ENCODE measurements around the gene CCDC116. TPM values are rescaled to one million over a fixed set of nuclear protein-coding genes. Genes with fewer than 3 reads are reported as not detected.
A peak's percentile ranks its signal among the peaks of the same experiment; 100 is the strongest.
"Not testable (repeated sequence)": the region's sequence is repeated elsewhere in the genome, so short reads cannot be mapped to it uniquely, and the experiment has no call there.

CCDC116 gene
- total RNA-seq, 1 donor from 2014 or later, result 0.51 TPM

GRCh38 chr22:21617337-21617736 is 15.2 kb upstream of the CCDC116 start:
- H3K27me3 Mint-ChIP-seq; H3K27ac Mint-ChIP-seq; DNase-seq; H3K4me3 Mint-ChIP-seq; intact Hi-C loops (cut with micrococcal nuclease); H3K4me1 Mint-ChIP-seq; H3K9me3 Mint-ChIP-seq: not testable (repeated sequence)
- H3K36me3 Mint-ChIP-seq (ENCODE audit: low read depth), result peaks cover 31% of the 10 kb centered on the region

GRCh38 chr22:21621025-21621424 is 11.5 kb upstream of the CCDC116 start:
- H3K27ac Mint-ChIP-seq, result no peak overlapping the region
- intact Hi-C loops (cut with micrococcal nuclease), result no loop called here
- DNase-seq, result no peak
- H3K4me1 Mint-ChIP-seq, result peaks cover 12% of the 10 kb centered on the region
- H3K4me3 Mint-ChIP-seq, result no peak overlapping the region
- H3K27me3 Mint-ChIP-seq, result no peaks in the 10 kb centered on the region
- H3K9me3 Mint-ChIP-seq, result no peaks in the 10 kb centered on the region
- H3K36me3 Mint-ChIP-seq (ENCODE audit: low read depth), result peaks cover 28% of the 10 kb centered on the region

DNA sequence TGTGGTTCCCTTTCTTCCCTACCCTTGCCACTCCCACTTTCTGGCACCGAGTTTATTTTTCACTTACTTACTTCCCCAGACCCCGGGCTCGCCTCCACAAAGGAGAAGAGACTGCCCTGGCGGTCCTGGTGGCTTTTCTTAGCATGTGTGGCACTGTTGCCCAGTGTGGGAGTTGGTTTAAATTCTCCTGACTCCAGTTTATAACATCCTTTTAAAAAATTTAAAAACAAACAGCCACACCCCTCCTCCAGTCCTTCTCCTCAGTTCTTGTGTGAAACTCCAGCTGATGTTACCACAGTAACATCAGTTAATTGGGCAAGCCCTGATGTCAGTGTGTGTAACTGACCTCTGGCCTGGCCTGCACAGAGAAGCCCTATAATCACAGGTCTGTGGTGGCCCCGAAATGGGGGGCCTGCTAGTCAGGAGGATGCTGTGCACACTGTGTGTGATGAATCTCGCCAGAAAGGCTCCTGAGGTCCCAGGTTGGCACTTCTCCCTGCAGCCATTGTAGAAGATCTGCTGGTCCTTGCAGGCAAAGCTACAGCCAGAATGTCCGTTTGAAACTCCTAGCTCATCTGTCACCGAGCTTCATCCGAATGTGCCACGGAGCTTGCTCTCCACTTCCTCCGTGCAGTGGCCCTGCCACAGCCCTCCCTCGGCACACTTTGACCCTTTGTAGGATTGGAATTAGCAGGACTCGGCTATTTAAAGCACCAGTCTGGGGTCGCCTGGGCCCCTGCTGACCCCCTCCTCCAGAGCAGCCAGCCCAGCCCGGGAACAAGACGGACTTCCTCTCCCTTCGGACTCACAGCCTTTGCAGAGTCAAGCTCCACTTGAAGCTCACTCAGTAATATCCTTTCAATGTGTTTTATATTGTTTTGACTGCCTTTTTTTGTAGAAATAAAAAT is 10.3 kb upstream of the CCDC116 start:
- Mint-ChIP-seq H3K4me1 (peaks cover 20% of the 10 kb centered on the region), H3K36me3 (ENCODE audit: low read depth) (peaks cover 34% of the 10 kb centered on the region), H3K4me3 (no peak overlapping the region), H3K27ac (no peak overlapping the region), H3K27me3 (no peaks in the 10 kb centered on the region), H3K9me3 (no peaks in the 10 kb centered on the region)
- no peak for DNase-seq
- intact Hi-C loops (cut with micrococcal nuclease), result no loop called here

- H3K27me3 Mint-ChIP-seq, result no peaks in the 10 kb centered on the region
Measured at GRCh38 chr22:21622919-21623647, 9.5 kb upstream of the CCDC116 start.

DNA sequence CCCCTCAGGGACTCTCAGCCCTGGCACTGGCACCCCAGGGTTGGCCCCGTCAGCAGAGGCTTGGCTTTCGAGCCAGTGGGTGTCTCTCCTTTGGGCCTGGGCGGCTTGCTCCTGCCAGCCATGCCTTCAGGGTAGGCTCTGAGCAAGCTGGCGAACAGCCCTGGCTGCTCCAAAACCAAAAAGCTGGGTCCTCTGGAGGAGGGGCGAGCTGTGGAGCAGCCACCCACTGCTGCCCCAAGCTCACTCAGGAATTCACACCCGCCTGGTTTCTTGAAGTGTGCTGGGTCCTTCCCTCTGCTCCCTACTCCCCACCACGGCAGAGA is 9.0 kb upstream of the CCDC116 start:
- no peak overlapping the region for H3K4me3 Mint-ChIP-seq
- H3K4me1 Mint-ChIP-seq, result peaks cover 31% of the 10 kb centered on the region
- no peaks in the 10 kb centered on the region for H3K9me3 Mint-ChIP-seq
- intact Hi-C loops (cut with micrococcal nuclease), result no loop called here
- H3K27ac Mint-ChIP-seq, result no peak overlapping the region
- no peak for DNase-seq
- no peaks in the 10 kb centered on the region for H3K27me3 Mint-ChIP-seq
- H3K36me3 Mint-ChIP-seq (ENCODE audit: low read depth), result peaks cover 44% of the 10 kb centered on the region

More at GRCh38 chr22:21622919-21623647, 9.5 kb upstream of the CCDC116 start:
- H3K4me1 Mint-ChIP-seq, result peaks cover 28% of the 10 kb centered on the region
- no peak overlapping the region for H3K27ac Mint-ChIP-seq
- intact Hi-C loops (cut with micrococcal nuclease), result no loop called here
- no peaks in the 10 kb centered on the region for H3K9me3 Mint-ChIP-seq
- H3K4me3 Mint-ChIP-seq, result no peak overlapping the region
- DNase-seq, result no peak
- H3K36me3 Mint-ChIP-seq (ENCODE audit: low read depth), result peaks cover 40% of the 10 kb centered on the region

DNA sequence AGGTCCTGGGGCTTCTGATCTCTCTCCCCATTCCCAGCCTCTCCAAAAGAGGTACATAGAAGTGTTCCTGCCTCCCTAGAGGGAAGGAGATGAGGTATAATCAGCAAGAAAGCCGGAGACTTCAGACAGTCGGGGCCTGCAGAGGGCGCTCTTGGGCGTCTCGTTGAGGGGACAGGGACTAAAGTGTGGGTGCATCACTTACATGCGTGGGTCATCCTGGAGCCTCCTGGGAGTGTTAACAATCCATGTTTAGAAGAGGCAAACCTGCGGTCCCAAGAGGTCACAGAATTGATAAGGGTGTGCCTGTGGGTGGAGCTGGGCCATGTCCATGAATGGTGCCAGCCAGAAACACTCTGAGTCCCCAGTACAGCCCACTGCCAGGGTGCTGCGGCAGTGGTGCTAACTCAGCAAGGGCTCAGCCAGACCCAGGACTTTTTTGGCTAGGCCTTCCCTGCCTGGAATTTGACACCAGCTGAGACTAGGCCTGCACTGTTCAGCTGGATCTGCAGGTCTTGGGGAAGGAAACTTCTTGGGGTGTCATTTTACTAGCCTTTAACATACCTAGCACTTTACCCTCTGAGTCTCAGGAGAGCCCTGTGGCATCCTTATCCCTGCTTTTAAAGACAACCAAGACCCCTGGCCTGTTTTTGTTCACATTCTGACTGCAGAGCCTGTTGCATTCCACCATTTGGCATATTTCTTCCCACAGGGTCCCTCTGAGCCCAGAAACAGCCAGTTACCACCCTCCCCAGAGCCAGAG is 8.3 kb upstream of the CCDC116 start:
- intact Hi-C loops (cut with micrococcal nuclease), result no loop called here
- no peak overlapping the region for H3K4me3 Mint-ChIP-seq

GRCh38 chr22:21624880-21625791 is 7.4 kb upstream of the CCDC116 start:
- Mint-ChIP-seq H3K36me3 (ENCODE audit: low read depth) (peaks cover 44% of the 10 kb centered on the region), H3K4me1 (peaks cover 31% of the 10 kb centered on the region), H3K9me3 (no peaks in the 10 kb centered on the region), H3K4me3 (no peak overlapping the region), H3K27me3 (no peaks in the 10 kb centered on the region), H3K27ac (peak overlapping the region; percentile 67)
- DNase-seq, result no peak
- intact Hi-C loops (cut with micrococcal nuclease), result loop anchor here (5.0 kb wide), 1 partner anchor 38 kb away; no protein-coding TSS in a partner anchor

More for the DNA sequence above, 8.3 kb upstream of the CCDC116 start:
- Mint-ChIP-seq H3K9me3 (no peaks in the 10 kb centered on the region), H3K36me3 (ENCODE audit: low read depth) (peaks cover 46% of the 10 kb centered on the region), H3K4me1 (peaks cover 31% of the 10 kb centered on the region), H3K27me3 (no peaks in the 10 kb centered on the region), H3K27ac (peak overlapping the region; percentile 67)
- DNase-seq, result peak; percentile 81

DNA sequence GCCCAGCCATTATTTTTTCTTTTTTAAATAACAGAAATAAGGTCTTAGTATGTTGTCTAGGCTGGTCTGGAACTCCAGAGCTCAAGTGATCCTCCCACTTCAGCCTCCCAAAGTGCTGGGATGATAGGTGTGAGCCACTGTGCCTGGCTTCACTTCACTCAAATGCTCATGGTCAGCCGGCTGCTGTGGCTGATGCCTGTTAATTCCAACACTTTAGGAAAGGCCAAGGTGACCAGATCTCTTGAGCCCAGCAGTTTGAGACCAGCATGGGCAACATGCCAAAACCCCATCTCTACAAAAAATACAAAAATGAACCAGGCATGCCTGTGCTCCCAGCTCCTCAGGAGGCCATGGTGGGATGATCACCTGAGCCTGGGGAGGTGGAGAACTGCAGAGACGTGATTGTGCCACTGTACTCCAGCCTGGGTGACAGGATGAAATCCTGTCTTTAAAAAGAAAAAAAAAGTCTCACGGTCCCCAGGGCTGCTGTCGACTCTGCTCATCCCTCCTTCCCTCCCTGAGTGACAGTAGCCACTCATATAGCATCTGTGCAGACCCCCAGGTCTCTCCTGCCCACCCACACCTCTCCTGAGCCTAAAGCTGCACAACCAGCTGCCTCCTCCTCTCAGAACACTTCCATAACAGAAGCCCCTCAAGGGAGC is 6.4 kb upstream of the CCDC116 start:
- Mint-ChIP-seq H3K27ac (peak overlapping the region; percentile 58), H3K9me3 (no peaks in the 10 kb centered on the region), H3K4me1 (peaks cover 39% of the 10 kb centered on the region), H3K36me3 (ENCODE audit: low read depth) (peaks cover 42% of the 10 kb centered on the region), H3K4me3 (peak overlapping the region; percentile 7), H3K27me3 (no peaks in the 10 kb centered on the region)
- intact Hi-C loops (cut with micrococcal nuclease), result loop anchor here (5.0 kb wide), 1 partner anchor 39 kb away; no protein-coding TSS in a partner anchor
- no peak for DNase-seq

DNA sequence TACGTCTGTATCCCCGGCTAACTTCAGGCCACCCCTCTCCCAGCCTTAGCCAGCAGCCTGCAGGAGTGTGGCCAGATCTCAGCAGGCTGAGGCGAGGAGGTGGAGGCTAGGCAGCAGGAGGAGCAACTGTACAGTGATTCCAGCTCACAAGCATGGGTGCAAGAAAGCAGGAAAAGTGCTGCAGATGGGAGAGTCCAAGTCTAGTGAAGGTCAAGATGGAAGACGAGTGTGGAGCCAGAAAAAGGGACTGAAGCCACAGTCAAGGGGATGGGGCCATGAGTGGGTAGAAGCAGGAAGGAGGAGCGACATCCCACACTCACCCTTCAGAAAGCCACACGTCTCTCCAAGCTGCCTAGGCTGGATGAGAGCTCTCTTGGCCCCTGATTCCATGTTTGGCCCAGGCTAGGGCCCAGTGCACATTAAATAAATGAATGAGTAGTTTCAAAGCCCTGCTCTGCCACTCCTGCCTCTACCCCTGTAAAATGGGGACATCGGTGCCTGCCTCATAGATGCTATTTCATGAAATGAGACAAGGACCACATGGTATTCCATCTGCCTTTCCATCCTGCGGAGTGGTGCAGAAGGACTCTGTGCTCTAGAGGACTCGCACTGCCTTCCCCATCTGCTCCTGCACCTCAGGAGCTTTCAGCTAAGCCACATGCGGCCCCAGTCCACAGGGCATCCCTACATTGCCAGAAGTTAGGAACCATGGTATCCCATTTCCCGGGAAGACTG is 5.7 kb upstream of the CCDC116 start:
- no peak for DNase-seq
- Mint-ChIP-seq H3K4me1 (peaks cover 39% of the 10 kb centered on the region), H3K36me3 (ENCODE audit: low read depth) (peaks cover 40% of the 10 kb centered on the region), H3K27ac (peak overlapping the region; percentile 58), H3K27me3 (no peaks in the 10 kb centered on the region), H3K9me3 (no peaks in the 10 kb centered on the region), H3K4me3 (peak overlapping the region; percentile 90)
- intact Hi-C loops (cut with micrococcal nuclease), result loop anchor here (5.0 kb wide), 1 partner anchor 40 kb away; no protein-coding TSS in a partner anchor

DNA sequence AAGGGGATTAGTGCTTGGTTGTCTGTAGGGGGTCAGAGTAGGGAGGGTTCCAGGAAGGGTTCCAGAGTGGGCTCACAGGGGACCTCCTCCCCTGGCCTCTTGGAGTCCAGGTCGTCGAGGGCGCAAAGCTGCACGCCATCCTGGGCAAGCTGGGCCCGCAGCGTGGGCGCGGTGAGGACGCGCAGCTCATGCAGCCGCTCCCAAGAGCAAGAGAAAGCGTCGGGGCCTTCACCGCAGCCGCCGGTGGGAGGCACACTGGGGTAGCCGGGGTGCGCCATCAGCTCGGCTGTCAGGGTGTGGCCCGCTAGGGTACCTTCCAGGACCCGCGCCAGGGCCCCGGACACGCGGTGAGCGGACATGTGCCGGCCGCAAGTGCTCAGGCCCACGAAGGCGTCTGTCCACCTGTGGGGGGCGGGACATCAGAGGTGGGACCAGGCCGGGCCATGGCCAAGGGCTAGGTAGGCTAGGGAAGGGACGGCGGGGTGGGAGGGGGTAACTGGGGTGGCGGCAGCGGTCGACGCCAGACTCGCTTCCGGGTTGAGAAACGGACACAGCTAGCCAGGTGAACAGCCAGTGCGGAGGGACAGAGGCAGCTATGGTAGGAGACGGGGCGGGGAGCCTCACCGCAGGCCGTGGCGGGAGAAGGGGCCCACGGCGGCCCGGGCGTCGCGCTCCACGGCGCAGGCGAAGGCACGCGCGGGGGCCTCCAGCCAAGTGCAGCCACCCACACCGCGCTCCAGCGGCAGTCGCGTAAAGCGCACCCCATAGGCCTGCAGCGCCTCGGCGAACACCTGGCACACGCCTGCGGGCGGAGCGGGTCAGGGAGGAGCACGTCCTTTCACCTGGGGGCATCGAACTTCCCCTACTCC is 3.9 kb upstream of the CCDC116 start:
- Mint-ChIP-seq H3K4me1 (peaks cover 41% of the 10 kb centered on the region), H3K36me3 (ENCODE audit: low read depth) (peaks cover 31% of the 10 kb centered on the region), H3K9me3 (no peaks in the 10 kb centered on the region), H3K27me3 (no peaks in the 10 kb centered on the region), H3K4me3 (peak overlapping the region; percentile 90), H3K27ac (peak overlapping the region; percentile 94)
- intact Hi-C loops (cut with micrococcal nuclease), result loop anchor here (5.0 kb wide), 1 partner anchor 41 kb away; no protein-coding TSS in a partner anchor
- DNase-seq, result no peak

Measured in activated CD4-positive, alpha-beta T cell treated with anti-CD3 and anti-CD28 coated beads, Interleukin-2, amount 10 ng/mL, durations not matched to agents 24 days and 14 days (primary cell).